GM21526 (cell line): ENCODE results near the gene CTPS1.

Experiments used
- ATAC-seq: cut with Tn5 transposase; IDR thresholded peaks from one replicate; pipeline ENCODE4 v1.9.1; 2021; ENCODE audit warnings: moderate library complexity; ENCODE audit not compliant: unreplicated experiment, low FRiP score

The CTPS1 gene

GRCh38 chr1:41021526-41022308, 42.2 kb downstream of the CTPS1 start, which contains the start of gene SLFNL1:
Gene SLFNL1 (minus strand): TSS chr1:41021725. CDS start chr1:41020660, 1,065 bp downstream.
- ATAC-seq = no peak

GRCh38 chr1:41022424-41022823, 42.9 kb downstream of the CTPS1 start:
- no peak for ATAC-seq

GRCh38 chr1:41023279-41023990, 43.9 kb downstream of the CTPS1 start:
- no peak for ATAC-seq

GRCh38 chr1:41024953-41025352, 45.5 kb downstream of the CTPS1 start:
- no peak for ATAC-seq

- no peak for ATAC-seq
These were observed 46.7 kb downstream of the CTPS1 start for GRCh38 chr1:41025979-41026819.

GRCh38 chr1:41028034-41028642, 48.6 kb downstream of the CTPS1 start:
- no peak for ATAC-seq

- no peak for ATAC-seq
These were observed 51.5 kb downstream of the CTPS1 start for GRCh38 chr1:41030872-41031616.

GRCh38 chr1:41032147-41032546, 52.7 kb downstream of the CTPS1 start:
- no peak for ATAC-seq

GRCh38 chr1:41033272-41033671, 53.8 kb downstream of the CTPS1 start:
- no peak for ATAC-seq

- ATAC-seq = no peak
These were observed 57.8 kb downstream of the CTPS1 start for GRCh38 chr1:41037116-41037903.

GRCh38 chr1:41038110-41038509, 58.6 kb downstream of the CTPS1 start:
- no peak for ATAC-seq

- ATAC-seq = no peak
These were observed 62.2 kb downstream of the CTPS1 start for GRCh38 chr1:41041614-41042270.

- ATAC-seq = no peak
These were observed 64.7 kb downstream of the CTPS1 start for GRCh38 chr1:41044187-41044586.

- ATAC-seq = no peak
These were observed 66.2 kb downstream of the CTPS1 start for GRCh38 chr1:41045740-41046139.

GRCh38 chr1:41046347-41046775, 66.9 kb downstream of the CTPS1 start:
- no peak for ATAC-seq

GRCh38 chr1:41048540-41048939, 69.0 kb downstream of the CTPS1 start:
- ATAC-seq = no peak

- ATAC-seq = no peak
These were observed 71.5 kb downstream of the CTPS1 start for GRCh38 chr1:41051022-41051421.

GRCh38 chr1:41053316-41053715, 73.8 kb downstream of the CTPS1 start:
- no peak for ATAC-seq

- no peak for ATAC-seq
These were observed 77.4 kb downstream of the CTPS1 start for GRCh38 chr1:41056907-41057306.
